SU-DHL-6 (cell line): ENCODE data around the gene HMGN4.

Experiments
- H2AFZ ChIP-seq: fragments of 200-600 bp; sonication (generic); 2 replicates; pipeline ENCODE4 v1.6.1; 2014; ENCODE audit warnings: low read depth, mild to moderate bottlenecking, moderate library complexity, mixed read lengths, antibody characterized with exemption, low read length; ENCODE audit not compliant: severe bottlenecking
- H3F3A ChIP-seq: fragments of 200-600 bp; shearing (Covaris generic); 2 replicates; pipeline ENCODE4 v1.6.0; 2016; ENCODE audit warnings: antibody characterized with exemption, mild to moderate bottlenecking; ENCODE audit not compliant: insufficient read depth
- H3K27ac ChIP-seq: fragments of 200-600 bp; sonication (generic); 2 replicates; pipeline ENCODE4 v1.5.1; 2016; ENCODE audit warnings: low read depth, mild to moderate bottlenecking, low read length, moderate library complexity, mixed read lengths
- H3K27me3 ChIP-seq: fragments of 200-600 bp; sonication (generic), shearing (Covaris generic); 2 replicates; pipeline ENCODE4 v1.6.0; 2014; ENCODE audit warnings: mild to moderate bottlenecking, low read length
- H3K36me3 ChIP-seq: fragments of 200-600 bp; sonication (generic); 2 replicates; pipeline ENCODE4 v1.6.1; 2014; ENCODE audit warnings: mild to moderate bottlenecking, low read length, mixed read lengths
- H3K4me2 ChIP-seq: fragments of 300-600, 200-600 bp; shearing (Covaris generic), sonication (generic); 2 replicates; pipeline ENCODE4 v1.6.0; 2014; ENCODE audit warnings: low read length, low read depth, mild to moderate bottlenecking; ENCODE audit not compliant: poor library complexity, severe bottlenecking
- H3K4me3 ChIP-seq: fragments of 200-600 bp; sonication (generic); 2 replicates; pipeline ENCODE4 v1.5.1; 2014; ENCODE audit warnings: antibody characterized with exemption, low read length, mild to moderate bottlenecking, mixed read lengths; ENCODE audit not compliant: insufficient read depth, poor library complexity, severe bottlenecking
- H3K79me2 ChIP-seq: fragments of 200-600 bp; sonication (generic); 2 replicates; pipeline ENCODE4 v1.6.1; 2014; ENCODE audit warnings: mild to moderate bottlenecking, low read length, moderate library complexity; ENCODE audit not compliant: insufficient read depth
- H3K9ac ChIP-seq: fragments of 200-600 bp; sonication (generic); 2 replicates; pipeline ENCODE4 v1.7.0; 2014; ENCODE audit warnings: mild to moderate bottlenecking, low read length
- H3K9me2 ChIP-seq: fragments of 200-600 bp; sonication (generic); replicated peaks from 2 replicates; pipeline ENCODE4 v1.6.1; 2014; ENCODE audit warnings: low read length; ENCODE audit not compliant: insufficient read depth
- H3K9me3 ChIP-seq: fragments of 200-600 bp; sonication (generic); 2 replicates; pipeline ENCODE4 v1.6.1; 2014; ENCODE audit warnings: low read length, mixed read lengths; ENCODE audit not compliant: insufficient read depth
- H4K20me1 ChIP-seq: fragments of 200-600 bp; sonication (generic); 2 replicates; pipeline ENCODE4 v1.6.1; 2014; ENCODE audit warnings: low read depth, mild to moderate bottlenecking, antibody characterized with exemption, low read length, moderate library complexity, mixed read lengths
- EZH2phosphoT487 ChIP-seq: fragments of 200-600 bp; sonication (generic), shearing (Covaris generic); conservative IDR thresholded peaks from 2 replicates; pipeline ENCODE4 v1.6.1; 2018; ENCODE audit warnings: mild to moderate bottlenecking, antibody characterized with exemption, low read length, moderate library complexity, mixed read lengths
- TF ChIP-seq, protein P1 (sequence below): fragments of 200-600 bp; sonication (generic); IDR thresholded peaks from one replicate; pipeline ENCODE4 v1.5.1; 2017; ENCODE audit warnings: antibody characterized with exemption, mild to moderate bottlenecking, low read length, moderate library complexity; ENCODE audit not compliant: insufficient read depth, poor library complexity, severe bottlenecking

HMGN4 gene

DNA sequence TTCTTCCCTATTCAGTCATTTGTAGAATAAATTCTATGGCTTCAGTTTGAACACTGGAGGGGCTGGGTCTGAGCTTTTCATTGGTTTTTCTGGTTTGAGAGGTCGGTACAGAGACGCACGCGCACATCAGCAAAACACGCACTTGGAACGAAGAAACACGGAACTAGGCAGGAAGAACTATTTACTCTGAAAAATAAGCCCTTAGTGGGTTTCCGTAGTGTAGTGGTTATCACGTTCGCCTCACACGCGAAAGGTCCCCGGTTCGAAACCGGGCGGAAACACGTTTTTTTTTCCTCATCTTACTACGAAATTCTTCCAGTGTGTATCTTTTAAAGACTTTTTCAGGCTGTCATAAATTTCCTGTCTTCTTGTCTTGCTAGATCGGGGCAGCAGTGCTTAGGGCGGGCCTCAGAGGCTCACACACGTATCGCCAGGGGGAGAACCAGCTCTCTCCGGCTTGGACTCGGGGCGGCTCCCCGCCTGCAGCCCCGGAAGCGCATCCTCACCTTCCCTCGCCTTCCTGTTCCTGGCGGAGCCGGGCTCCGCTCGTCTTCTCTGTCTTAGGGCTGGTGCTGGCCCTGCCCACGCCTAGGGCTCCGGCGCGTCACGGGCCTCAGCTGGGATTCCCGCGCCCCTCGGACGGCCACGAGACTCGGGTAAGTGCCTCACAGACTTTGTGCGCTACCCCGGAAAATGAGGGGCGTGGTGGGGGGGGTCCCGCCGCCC is at the start of gene HMGN4:
Gene HMGN4 (plus strand): TSS at position 521 of the 726 bp plus-strand sequence. CDS start 6,841 bp downstream, outside the sequence.
- H2AFZ ChIP-seq = peak within 1 kb of the TSS; percentile 94
- H3K27ac ChIP-seq = peak within 1 kb of the TSS; percentile 84
- no peaks in the 10 kb centered on the region for H3K9me2 ChIP-seq
- peaks cover 46% of the 10 kb centered on the region for H3K79me2 ChIP-seq
- H3K36me3 ChIP-seq = peaks cover 12% of the 10 kb centered on the region
- no peaks in the 10 kb centered on the region for H3K27me3 ChIP-seq
- no peaks in the 10 kb centered on the region for H4K20me1 ChIP-seq
- no peaks in the 10 kb centered on the region for H3K9me3 ChIP-seq
- H3K9ac ChIP-seq = peak within 1 kb of the TSS; percentile 95
- H3F3A ChIP-seq = peaks cover 56% of the 10 kb centered on the region
- H3K4me2 ChIP-seq = peak within 1 kb of the TSS; percentile 85
- peak within 1 kb of the TSS; percentile 97 for H3K4me3 ChIP-seq
- TF ChIP-seq, protein P1, sequence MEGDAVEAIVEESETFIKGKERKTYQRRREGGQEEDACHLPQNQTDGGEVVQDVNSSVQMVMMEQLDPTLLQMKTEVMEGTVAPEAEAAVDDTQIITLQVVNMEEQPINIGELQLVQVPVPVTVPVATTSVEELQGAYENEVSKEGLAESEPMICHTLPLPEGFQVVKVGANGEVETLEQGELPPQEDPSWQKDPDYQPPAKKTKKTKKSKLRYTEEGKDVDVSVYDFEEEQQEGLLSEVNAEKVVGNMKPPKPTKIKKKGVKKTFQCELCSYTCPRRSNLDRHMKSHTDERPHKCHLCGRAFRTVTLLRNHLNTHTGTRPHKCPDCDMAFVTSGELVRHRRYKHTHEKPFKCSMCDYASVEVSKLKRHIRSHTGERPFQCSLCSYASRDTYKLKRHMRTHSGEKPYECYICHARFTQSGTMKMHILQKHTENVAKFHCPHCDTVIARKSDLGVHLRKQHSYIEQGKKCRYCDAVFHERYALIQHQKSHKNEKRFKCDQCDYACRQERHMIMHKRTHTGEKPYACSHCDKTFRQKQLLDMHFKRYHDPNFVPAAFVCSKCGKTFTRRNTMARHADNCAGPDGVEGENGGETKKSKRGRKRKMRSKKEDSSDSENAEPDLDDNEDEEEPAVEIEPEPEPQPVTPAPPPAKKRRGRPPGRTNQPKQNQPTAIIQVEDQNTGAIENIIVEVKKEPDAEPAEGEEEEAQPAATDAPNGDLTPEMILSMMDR = no peak
- no peak for TF ChIP-seq EZH2phosphoT487

DNA sequence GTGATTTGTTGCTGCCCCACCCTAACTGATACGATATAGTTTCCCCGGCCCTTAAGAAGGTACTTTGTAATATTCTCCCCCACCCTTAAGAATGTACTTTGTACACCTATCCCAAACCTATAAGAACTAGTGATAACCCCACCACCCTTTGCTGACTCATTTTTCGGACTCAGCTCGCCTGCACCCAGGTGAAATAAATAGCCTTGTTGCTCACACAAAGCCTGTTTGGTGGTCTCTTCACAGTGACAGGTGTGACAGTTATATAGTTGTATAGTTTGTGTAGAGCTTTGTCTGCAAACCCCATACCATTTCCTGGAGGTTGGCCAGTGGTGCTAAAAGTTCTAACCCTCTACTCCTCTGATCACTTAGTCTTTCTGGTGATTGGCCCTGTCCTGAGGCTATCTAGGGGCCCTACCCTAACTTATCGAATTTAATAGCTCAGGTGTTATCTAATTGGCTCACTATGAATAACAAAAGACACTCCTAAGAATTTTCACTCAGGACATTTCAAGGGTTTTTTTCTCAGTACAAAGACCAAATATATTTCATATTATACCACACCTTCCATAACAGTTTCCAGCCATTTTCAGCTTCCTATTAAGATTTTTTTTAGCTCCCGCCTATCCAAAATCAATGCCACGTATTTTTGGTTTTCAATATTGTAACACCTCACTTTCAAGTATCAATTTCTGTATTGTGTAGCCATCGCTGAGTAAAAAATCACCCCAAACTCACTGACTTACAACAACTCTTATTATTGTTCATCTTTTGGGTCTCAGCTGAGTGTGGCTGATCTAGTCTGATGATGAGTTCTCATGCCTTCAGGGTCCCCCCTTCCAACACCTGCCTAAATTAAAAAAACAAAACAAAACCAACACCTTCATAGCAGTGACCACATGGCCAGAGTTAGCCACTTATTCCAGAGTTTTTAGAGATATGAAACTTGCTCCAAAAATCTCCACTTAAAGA is 47.9 kb upstream of the HMGN4 start:
- Histone ChIP-seq H3K27me3 (no peaks in the 10 kb centered on the region; the same call in 1 of the 2 replicates), H3F3A (no peaks in the 10 kb centered on the region), H3K79me2 (no peaks in the 10 kb centered on the region), H3K27ac (no peak overlapping the region), H3K36me3 (no peaks in the 10 kb centered on the region), H3K4me2 (no peak overlapping the region), H3K9me3 (no peaks in the 10 kb centered on the region), H2AFZ (no peak overlapping the region), H3K4me3 (no peak overlapping the region), H3K9ac (no peak overlapping the region), H3K9me2 (no peaks in the 10 kb centered on the region), H4K20me1 (no peaks in the 10 kb centered on the region)
- no peak for TF ChIP-seq EZH2phosphoT487
- TF ChIP-seq, protein P1 = no peak

DNA sequence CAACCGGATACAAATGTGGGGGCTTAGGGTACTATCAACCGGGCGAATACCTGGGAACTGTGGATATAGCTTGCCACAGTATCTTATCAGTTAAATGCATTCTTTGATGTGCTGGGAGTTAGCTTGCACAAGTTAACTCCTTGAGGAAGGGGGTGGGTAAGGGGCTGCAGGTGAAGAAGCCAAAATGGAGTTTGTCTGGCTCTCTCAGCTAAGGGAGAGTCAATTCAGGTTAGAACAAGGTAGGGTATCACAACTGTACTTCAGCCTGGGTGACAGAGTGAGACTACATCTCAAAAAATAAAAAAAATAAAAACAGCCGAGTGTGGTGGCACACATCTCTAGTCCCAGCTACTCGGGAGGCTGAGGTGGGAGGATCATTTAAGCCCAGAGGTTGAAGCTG is 46.6 kb upstream of the HMGN4 start:
- Histone ChIP-seq H3F3A (no peaks in the 10 kb centered on the region), H3K9ac (no peak overlapping the region), H2AFZ (no peak overlapping the region), H3K36me3 (no peaks in the 10 kb centered on the region), H3K9me3 (no peaks in the 10 kb centered on the region), H3K27ac (no peak overlapping the region), H3K4me2 (no peak overlapping the region), H3K27me3 (no peaks in the 10 kb centered on the region; the same call in 1 of the 2 replicates), H3K9me2 (no peaks in the 10 kb centered on the region), H3K79me2 (no peaks in the 10 kb centered on the region), H4K20me1 (no peaks in the 10 kb centered on the region), H3K4me3 (no peak overlapping the region)
- TF ChIP-seq, protein P1 = no peak
- no peak for TF ChIP-seq EZH2phosphoT487
